HepG2 (cell line): Measurements from ENCODE around the gene SPI1. TPM values are rescaled to one million over a fixed set of nuclear protein-coding genes. Genes with fewer than 3 reads are reported as not detected.

Source experiments
- AHDC1 ChIP-seq: sonication (generic); formaldehyde crosslinking; IDR thresholded peaks from 2 replicates; pipeline ENCODE4 v1.5.1; 2020; ENCODE audit warnings: mild to moderate bottlenecking, missing genetic modification reagents, borderline replicate concordance
- ASH2L ChIP-seq: fragments of 300-600, 200-600 bp; sonication (generic); IDR thresholded peaks from 2 replicates; pipeline ENCODE4 v1.7.0; 2017; ENCODE audit warnings: low read depth, mild to moderate bottlenecking, moderate library complexity, mixed read lengths, low read length; ENCODE audit not compliant: insufficient read length
- GABPB1 ChIP-seq: IDR thresholded peaks from 2 replicates; pipeline ENCODE4 v1.6.1; 2016; ENCODE audit warnings: mild to moderate bottlenecking, missing genetic modification reagents, moderate library complexity, missing compliant biosample characterization
- KLF9 ChIP-seq: IDR thresholded peaks from 2 replicates; pipeline ENCODE4 v1.6.1; 2016; ENCODE audit warnings: low read depth
- MAF1 ChIP-seq: sonication (generic); formaldehyde crosslinking; IDR thresholded peaks from 2 replicates; pipeline ENCODE4 v1.5.0; 2020; ENCODE audit warnings: missing genetic modification reagents, borderline replicate concordance
- MED1 ChIP-seq: sonication (generic); formaldehyde crosslinking; IDR thresholded peaks from 2 replicates; pipeline ENCODE4 v1.4.0; 2020; ENCODE audit warnings: missing genetic modification reagents
- POGK ChIP-seq: sonication (generic); formaldehyde crosslinking; conservative IDR thresholded peaks from 2 replicates; pipeline ENCODE4 v1.8.0; 2022; ENCODE audit warnings: mild to moderate bottlenecking, moderate library complexity, missing genetic modification reagents
- PRDM4 ChIP-seq: sonication (generic); formaldehyde crosslinking; IDR thresholded peaks from 2 replicates; pipeline ENCODE4 v1.9.0; 2021; ENCODE audit warnings: missing genetic modification reagents, borderline replicate concordance
- SCMH1 ChIP-seq: sonication (generic); formaldehyde crosslinking; IDR thresholded peaks from 2 replicates; pipeline ENCODE4 v1.9.0; 2021; ENCODE audit warnings: missing genetic modification reagents, mild to moderate bottlenecking, borderline replicate concordance
- SMAD9 ChIP-seq: sonication (generic); formaldehyde crosslinking; IDR thresholded peaks from 2 replicates; pipeline ENCODE4 v1.5.1; 2020; ENCODE audit warnings: mild to moderate bottlenecking, missing genetic modification reagents
- TFE3 ChIP-seq: IDR thresholded peaks from 2 replicates; pipeline ENCODE4 v1.6.1; 2016
- ZNF280B ChIP-seq: sonication (generic); formaldehyde crosslinking; IDR thresholded peaks from 2 replicates; pipeline ENCODE4 v1.5.0; 2020; ENCODE audit warnings: missing genetic modification reagents, mild to moderate bottlenecking, borderline replicate concordance
- ZNF672 ChIP-seq: sonication (generic); formaldehyde crosslinking; IDR thresholded peaks from 2 replicates; pipeline ENCODE4 v1.8.1; 2022; ENCODE audit warnings: missing genetic modification reagents
- polyA plus RNA-seq, 8 experiments: library from polyadenylated mRNA; depleted of rRNA in 3 of 8; stranded (reverse) in 7 of 8; unstranded in 1 of 8; fragments of >200 nt; fragmentation: Illumina TruSeq in 4 of 8; extraction: Trizol in 4 of 8; gene quantifications; 2 replicates each; pipeline versions ENCODE4 v1.2.1 to v1.2.3, GENCODE V29; 2011 to 2016; ENCODE audit warnings: low read depth in 4 of 8, missing spikeins in 1 of 8, mixed read lengths in 1 of 8; ENCODE audit not compliant: insufficient read depth in 1 of 8
- total RNA-seq, 5 experiments: library from RNA; depleted of rRNA; stranded (reverse); fragments of >200 nt; fragmentation: Illumina TruSeq; extraction: Trizol; gene quantifications; 2 replicates each; pipeline ENCODE4 v1.2.3, GENCODE V29; 2016; ENCODE audit warnings: low read depth in 1 of 5

Gene SPI1
- total and polyA plus RNA-seq, 2 of the 13 experiments (the other 11 are each of a cell fraction or from before 2014, with no cell fraction given): not detected

- TF ChIP-seq TFE3 (CRISPR knock-in tag): 0 out of 2 replicates have a peak, but pooled peaks have one; percentile 14
- TF ChIP-seq PRDM4 (CRISPR knock-in tag): no peak
- peak; percentile 92 for TF ChIP-seq ASH2L
- peak; percentile 53; the same call in 1 of the 2 replicates for TF ChIP-seq AHDC1 (CRISPR knock-in tag)
- TF ChIP-seq ZNF280B (CRISPR knock-in tag): no peak
- TF ChIP-seq MED1 (CRISPR knock-in tag): peak; percentile 29; the same call in 1 of the 2 replicates
- no peak for TF ChIP-seq SCMH1 (CRISPR knock-in tag)
- TF ChIP-seq SMAD9 (CRISPR knock-in tag): no peak
- 0 out of 2 replicates have a peak, but pooled peaks have one; percentile 39 for TF ChIP-seq KLF9 (CRISPR knock-in tag)
- 0 out of 2 replicates have a peak, but pooled peaks have one; percentile 28 for TF ChIP-seq MAF1 (CRISPR knock-in tag)
- TF ChIP-seq POGK (CRISPR knock-in tag): 0 out of 2 replicates have a peak, but pooled peaks have one; percentile 18
- TF ChIP-seq ZNF672 (CRISPR knock-in tag): no peak
- peak; percentile 98 for TF ChIP-seq GABPB1 (CRISPR knock-in tag)
Measured at GRCh38 chr11:47426062-47426956, 48.0 kb upstream of the SPI1 start, which contains the start of gene PSMC3 (continued).
